Cardiac fibroblast (primary cell): ENCODE results near the gene AGBL4.

Source experiments
- DNase-seq, 2 donors: peaks; one replicate each; pipeline versions ENCODE4 v3.0.0 to v3.0.0-alpha.2; 2010; ENCODE audit warnings: low read depth in 2 of 2
- H3K4me3 ChIP-seq, 2 donors: replicated peaks in 1 of 2; 1 replicate in 1 of 2; 2 replicates in 1 of 2; pipeline ENCODE4 v1.5.1; 2011; ENCODE audit warnings: low read depth in 2 of 2, low read length in 2 of 2, mild to moderate bottlenecking in 2 of 2, moderate library complexity in 1 of 2
- TF ChIP-seq, protein P1 (sequence below): IDR thresholded peaks from one replicate; pipeline ENCODE4 v1.5.1; 2011; ENCODE audit warnings: low read depth, mild to moderate bottlenecking, low read length, inconsistent platforms

AGBL4 gene

GRCh38 chr1:48693674-48694320 is 1330.0 kb downstream of the AGBL4 start:
- TF ChIP-seq, protein P1, sequence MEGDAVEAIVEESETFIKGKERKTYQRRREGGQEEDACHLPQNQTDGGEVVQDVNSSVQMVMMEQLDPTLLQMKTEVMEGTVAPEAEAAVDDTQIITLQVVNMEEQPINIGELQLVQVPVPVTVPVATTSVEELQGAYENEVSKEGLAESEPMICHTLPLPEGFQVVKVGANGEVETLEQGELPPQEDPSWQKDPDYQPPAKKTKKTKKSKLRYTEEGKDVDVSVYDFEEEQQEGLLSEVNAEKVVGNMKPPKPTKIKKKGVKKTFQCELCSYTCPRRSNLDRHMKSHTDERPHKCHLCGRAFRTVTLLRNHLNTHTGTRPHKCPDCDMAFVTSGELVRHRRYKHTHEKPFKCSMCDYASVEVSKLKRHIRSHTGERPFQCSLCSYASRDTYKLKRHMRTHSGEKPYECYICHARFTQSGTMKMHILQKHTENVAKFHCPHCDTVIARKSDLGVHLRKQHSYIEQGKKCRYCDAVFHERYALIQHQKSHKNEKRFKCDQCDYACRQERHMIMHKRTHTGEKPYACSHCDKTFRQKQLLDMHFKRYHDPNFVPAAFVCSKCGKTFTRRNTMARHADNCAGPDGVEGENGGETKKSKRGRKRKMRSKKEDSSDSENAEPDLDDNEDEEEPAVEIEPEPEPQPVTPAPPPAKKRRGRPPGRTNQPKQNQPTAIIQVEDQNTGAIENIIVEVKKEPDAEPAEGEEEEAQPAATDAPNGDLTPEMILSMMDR = no peak
- H3K4me3 ChIP-seq = no peak overlapping the region
- no peak for DNase-seq

DNA sequence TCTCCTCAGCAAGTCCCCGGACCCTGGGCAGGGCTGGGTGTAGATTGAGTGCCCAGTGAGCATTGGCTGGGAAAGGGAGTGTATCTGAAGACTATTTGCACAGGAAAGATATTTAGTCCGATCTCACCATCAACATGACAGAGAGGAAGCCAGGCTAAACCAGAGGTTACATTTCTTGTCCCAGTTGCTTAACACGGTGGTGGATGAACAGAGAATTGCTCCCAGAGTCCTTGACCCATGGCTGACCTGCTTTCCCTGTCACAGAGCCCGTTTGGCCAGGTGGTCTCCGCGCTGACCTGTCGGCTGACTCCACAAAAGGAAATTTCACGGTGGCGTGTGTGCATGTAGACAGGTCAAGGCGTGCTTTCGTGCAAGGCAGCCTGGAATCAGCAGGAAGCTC is 1330.6 kb downstream of the AGBL4 start:
- H3K4me3 ChIP-seq = no peak overlapping the region
- no peak for DNase-seq
- TF ChIP-seq, protein P1 = no peak

GRCh38 chr1:48692235-48692634 is 1331.5 kb downstream of the AGBL4 start:
- TF ChIP-seq, protein P1 = no peak
- DNase-seq = no peak
- H3K4me3 ChIP-seq = no peak overlapping the region

GRCh38 chr1:48691429-48692001 is 1332.2 kb downstream of the AGBL4 start:
- TF ChIP-seq, protein P1 = no peak
- no peak overlapping the region for H3K4me3 ChIP-seq
- DNase-seq = no peak

DNA sequence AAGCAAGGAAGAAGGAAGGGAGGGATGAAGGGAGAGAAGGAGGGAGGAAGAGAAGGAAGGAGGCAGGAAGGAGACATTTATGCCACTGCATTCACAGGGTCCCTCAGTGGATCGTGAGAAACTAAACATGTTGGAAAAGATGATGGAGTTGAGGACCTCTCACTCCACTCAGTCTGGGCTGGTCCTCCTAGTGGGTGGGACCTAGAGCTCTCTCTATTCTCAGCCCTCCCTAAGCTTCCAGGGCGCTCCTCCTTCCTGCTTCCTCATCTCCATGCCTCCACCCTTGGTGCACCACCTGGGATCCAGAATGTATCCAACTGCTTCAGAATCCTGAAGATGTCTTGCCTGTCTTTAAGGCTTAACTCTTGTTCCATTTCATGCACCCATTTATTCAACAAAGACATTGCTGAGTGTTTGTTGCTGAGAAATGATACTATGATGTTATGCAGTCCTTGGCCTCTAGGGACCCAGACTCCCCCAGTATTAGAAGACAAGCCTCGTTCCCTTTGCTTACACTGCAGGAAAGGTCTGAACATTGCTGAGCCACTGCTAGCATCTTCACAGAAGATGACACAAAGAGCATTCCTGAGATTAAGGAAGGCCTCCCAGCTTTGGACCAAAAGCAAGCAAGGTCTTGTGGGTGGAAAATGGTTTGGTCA is 1335.5 kb downstream of the AGBL4 start:
- TF ChIP-seq, protein P1 = peak; percentile 16
- H3K4me3 ChIP-seq = no peak overlapping the region
- no peak for DNase-seq

GRCh38 chr1:48687282-48688045 is 1336.3 kb downstream of the AGBL4 start:
- H3K4me3 ChIP-seq = no peak overlapping the region
- TF ChIP-seq, protein P1 = no peak
- no peak for DNase-seq
